ENCODE data around the gene FDPS. TPM values are rescaled to one million over a fixed set of nuclear protein-coding genes. Genes with fewer than 3 reads are reported as not detected.

The FDPS gene
- total and polyA plus RNA-seq, 2 experiments from 2014 or later = 287 to 366 TPM

- 0 out of 2 replicates have a peak, but pooled peaks cover 11% of the 10 kb centered on the region for H3F3A ChIP-seq (replicated peaks; ENCODE audit: low read depth)
- H3K27ac Mint-ChIP-seq = no peak overlapping the region
These were observed 11.3 kb upstream of the FDPS start for GRCh38 chr1:155297384-155297783.

More at GRCh38 chr1:155297384-155297783, 11.3 kb upstream of the FDPS start:
- peak overlapping the region; percentile 56; the same call in 1 of the 2 replicates for H2AFZ ChIP-seq
- H3K27ac ChIP-seq (ENCODE audit: low read depth) = no peak overlapping the region
- Mint-ChIP-seq H3K4me1 (peaks cover 36% of the 10 kb centered on the region), H3K27me3 (ENCODE audit: insufficient read depth, low read depth, poor library complexity) (peaks cover 33% of the 10 kb centered on the region), H3K4me3 (peak overlapping the region; percentile 3; the same call in 1 of the 3 replicates), H3K9me3 (no peaks in the 10 kb centered on the region), H3K36me3 (ENCODE audit: low read depth) (no peaks in the 10 kb centered on the region; the same call in 2 of the 3 replicates)
- TF ChIP-seq POLR2AphosphoS5 (IDR thresholded peaks at IDR 0.05; ENCODE audit: low read depth) = no peak
- TF ChIP-seq ZNF462 (CRISPR knock-in tag; IDR thresholded peaks at IDR 0.05) = no peak
- TF ChIP-seq ZNF331 (CRISPR knock-in tag; IDR thresholded peaks at IDR 0.05; ENCODE audit: low read depth) = no peak
- TF ChIP-seq STAT1 (IDR thresholded peaks at IDR 0.05; ENCODE audit: unreplicated experiment) = no peak
- TF ChIP-seq EZH2 (IDR thresholded peaks at IDR 0.05; ENCODE audit: low read depth, unreplicated experiment) = no peak
- no peak for TF ChIP-seq JUNB (IDR thresholded peaks at IDR 0.05; ENCODE audit: unreplicated experiment)
- TF ChIP-seq EZH2phosphoT487 (IDR thresholded peaks at IDR 0.05; ENCODE audit: unreplicated experiment) = no peak
- no peak for TF ChIP-seq NANOG (IDR thresholded peaks at IDR 0.05; ENCODE audit: borderline replicate concordance)
- no peak for TF ChIP-seq CREB1 (CRISPR knock-in tag; IDR thresholded peaks at IDR 0.05; ENCODE audit: low read depth)
- TF ChIP-seq ETS1 (IDR thresholded peaks at IDR 0.05) = no peak
- TF ChIP-seq REST (IDR thresholded peaks at IDR 0.05; ENCODE audit: unreplicated experiment) = no peak
- H3K9me2 ChIP-seq (ENCODE audit: insufficient read depth) = no peaks in the 10 kb centered on the region
- H3K4me2 ChIP-seq = 0 out of 2 replicates have a peak overlapping the region, but pooled peaks have one; percentile 6
- peaks cover 33% of the 10 kb centered on the region for H3K27me3 ChIP-seq (ENCODE audit: insufficient read depth)
- H3K4me1 ChIP-seq (ENCODE audit: insufficient read depth) = peaks cover 17% of the 10 kb centered on the region
- no peaks in the 10 kb centered on the region for H4K20me1 ChIP-seq (replicated peaks; ENCODE audit: insufficient read depth)
- 0 out of 2 replicates have a peak overlapping the region, but pooled peaks have one; percentile 27 for H3K4me3 ChIP-seq
- H3K36me3 ChIP-seq (ENCODE audit: insufficient read depth) = no peaks in the 10 kb centered on the region
- no peak for ATAC-seq
- no peaks in the 10 kb centered on the region for H3K79me2 ChIP-seq (replicated peaks; ENCODE audit: insufficient read depth)
- DNase-seq (ENCODE audit: low spot score) = no peak

Data from GM23338 (cell line).